CD4-positive, alpha-beta memory T cell (primary cell): ENCODE measurements around the gene STXBP6. TPM values are rescaled to one million over a fixed set of nuclear protein-coding genes. Genes with fewer than 3 reads are reported as not detected.

Source experiments
- CTCF ChIA-PET: fragments of 350-600 bp; sonication (Branson Sonifier 250); formaldehyde crosslinking; loops from one replicate; lab custom pipeline; 2021; ENCODE audit warnings: inconsistent platforms; ENCODE audit not compliant: partially characterized antibody; lab: Charles Lee
- POLR2A ChIA-PET: fragments of 350-600 bp; sonication (Branson Sonifier 250); formaldehyde crosslinking; loops from one replicate; lab custom pipeline; 2021; ENCODE audit not compliant: partially characterized antibody; lab: Charles Lee
- DNase-seq, 5 donors: peaks; one replicate each; pipeline versions ENCODE4 v3.0.0 to v3.0.0-alpha.2; 2020 to 2022; ENCODE audit warnings: mixed read lengths in 1 of 5
- H3K27ac ChIP-seq: one replicate; pipeline ENCODE4 v1.7.0; 2013; ENCODE audit warnings: low read depth, low read length
- H3K27me3 ChIP-seq: 2 replicates; pipeline ENCODE4 v1.7.0; 2013; ENCODE audit warnings: mild to moderate bottlenecking, low read length, moderate library complexity; ENCODE audit not compliant: insufficient read depth
- H3K36me3 ChIP-seq: 2 replicates; pipeline ENCODE4 v1.7.0; 2013; ENCODE audit warnings: mild to moderate bottlenecking, low read length, moderate library complexity; ENCODE audit not compliant: insufficient read depth
- H3K4me1 ChIP-seq: 2 replicates; pipeline ENCODE4 v1.7.0; 2013; ENCODE audit warnings: mild to moderate bottlenecking, low read length, moderate library complexity; ENCODE audit not compliant: insufficient read depth
- H3K4me3 ChIP-seq, 2 donors: one replicate each; pipeline ENCODE4 v1.7.0; 2013; ENCODE audit warnings: low read length in 2 of 2, mild to moderate bottlenecking in 1 of 2
- H3K9me3 ChIP-seq, 2 donors: one replicate each; pipeline ENCODE4 v1.7.0; 2013; ENCODE audit warnings: low read length in 2 of 2, control low read depth in 1 of 2; ENCODE audit not compliant: control insufficient read depth in 1 of 2
- H3K27ac Mint-ChIP-seq, 7 donors: one replicate each; pipeline ENCODE4 v1.8.0; 2020 to 2021; ENCODE audit warnings: mixed read lengths in 7 of 7, mild to moderate bottlenecking in 6 of 7, inconsistent platforms in 3 of 7, moderate library complexity in 3 of 7
- H3K27me3 Mint-ChIP-seq, 2 donors: one replicate each; pipeline ENCODE4 v1.8.0; 2020 to 2021; ENCODE audit warnings: mixed read lengths in 2 of 2
- H3K36me3 Mint-ChIP-seq, 2 donors: one replicate each; pipeline ENCODE4 v1.8.0; 2020 to 2021; ENCODE audit warnings: mixed read lengths in 2 of 2, inconsistent platforms in 1 of 2, mild to moderate bottlenecking in 1 of 2
- H3K4me1 Mint-ChIP-seq, 4 donors: one replicate each; pipeline ENCODE4 v1.8.0; 2020 to 2021; ENCODE audit warnings: mixed read lengths in 4 of 4, mild to moderate bottlenecking in 1 of 4
- H3K4me3 Mint-ChIP-seq, 8 donors: one replicate each; pipeline ENCODE4 v1.8.0; 2020 to 2021; ENCODE audit warnings: mixed read lengths in 8 of 8, mild to moderate bottlenecking in 7 of 8, moderate library complexity in 6 of 8, inconsistent platforms in 3 of 8
- H3K9me3 Mint-ChIP-seq, 8 donors: one replicate each; pipeline ENCODE4 v1.8.0; 2020 to 2021; ENCODE audit warnings: mixed read lengths in 8 of 8, mild to moderate bottlenecking in 5 of 8, inconsistent platforms in 3 of 8, moderate library complexity in 1 of 8
- intact Hi-C: fragments of 100-400 bp; cut with micrococcal nuclease; formaldehyde crosslinking; loops from one replicate; pipeline ENCODE4 v1.15.1; 2023
- polyA plus RNA-seq, 2 donors: library from polyadenylated mRNA; unstranded; fragments of 300-500 nt; fragmentation: Illumina TruSeq; gene quantifications; one replicate each; pipeline ENCODE4 v1.2.3, GENCODE V29; 2021
- total RNA-seq, 2 experiments: library from RNA; stranded (reverse); gene quantifications; one replicate each; pipeline ENCODE4 v1.2.3, GENCODE V29; 2021

STXBP6 gene
- total and polyA plus RNA-seq, 4 experiments from 2014 or later = not detected

GRCh38 chr14:24894583-24895242 lies 155.2 kb downstream of the STXBP6 start:
- intact Hi-C loops = no loop called here
- no peak overlapping the region for H3K4me3 Mint-ChIP-seq
- H3K36me3 ChIP-seq = no peaks in the 10 kb centered on the region
- ChIA-PET POLR2A (no interaction called here), CTCF (no interaction called here)
- no peak for DNase-seq
- H3K4me1 Mint-ChIP-seq = no peaks in the 10 kb centered on the region
- H3K27ac ChIP-seq = no peak overlapping the region
- no peaks in the 10 kb centered on the region for H3K27me3 ChIP-seq
- H3K9me3 ChIP-seq = no peaks in the 10 kb centered on the region
- peaks cover 0 to 18% (median 9%) of the 10 kb centered on the region in 8 donors for H3K9me3 Mint-ChIP-seq
- H3K4me1 ChIP-seq = no peaks in the 10 kb centered on the region
- no peak overlapping the region for H3K27ac Mint-ChIP-seq
- peaks cover 6 to 12% of the 10 kb centered on the region in 2 donors for H3K27me3 Mint-ChIP-seq
- no peaks in the 10 kb centered on the region for H3K36me3 Mint-ChIP-seq
- H3K4me3 ChIP-seq = no peak overlapping the region

GRCh38 chr14:24892497-24893051 lies 157.4 kb downstream of the STXBP6 start:
- Histone ChIP-seq H3K36me3 (no peaks in the 10 kb centered on the region), H3K9me3 (no peaks in the 10 kb centered on the region), H3K27me3 (no peaks in the 10 kb centered on the region), H3K4me3 (no peak overlapping the region), H3K27ac (no peak overlapping the region), H3K4me1 (no peaks in the 10 kb centered on the region)
- intact Hi-C loops = no loop called here
- Mint-ChIP-seq H3K4me3 (no peak overlapping the region), H3K9me3 (peaks cover 0 to 23% (median 13%) of the 10 kb centered on the region in 8 donors), H3K27ac (no peak overlapping the region), H3K4me1 (no peaks in the 10 kb centered on the region), H3K36me3 (no peaks in the 10 kb centered on the region), H3K27me3 (peaks cover 6 to 13% of the 10 kb centered on the region in 2 donors)
- POLR2A ChIA-PET = no interaction called here
- DNase-seq = no peak
- CTCF ChIA-PET = no interaction called here

DNA sequence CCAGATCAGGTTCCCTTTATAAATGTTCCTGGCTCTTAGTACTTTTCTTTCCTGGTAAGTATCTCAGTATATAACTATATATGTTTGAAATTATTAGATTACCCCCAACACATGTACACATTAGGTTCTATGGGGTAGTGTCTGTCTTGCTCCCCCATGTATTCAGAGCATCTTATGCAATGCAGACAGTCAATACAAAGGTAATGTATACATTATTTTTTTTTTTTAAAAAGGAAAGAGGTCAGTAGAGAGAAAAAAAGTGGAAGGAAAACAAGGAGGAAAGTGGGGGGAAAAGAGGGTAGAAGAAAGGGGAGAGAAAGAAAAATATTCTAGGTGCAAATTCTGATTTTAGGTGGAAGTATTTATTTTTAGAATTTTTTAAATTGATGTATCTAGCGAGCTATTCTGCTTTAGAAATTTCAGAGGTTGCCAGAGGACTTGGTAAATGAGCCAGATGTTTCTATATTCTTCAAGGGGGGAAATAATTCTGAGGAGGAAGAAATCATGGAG lies 157.9 kb downstream of the STXBP6 start:
- Mint-ChIP-seq H3K27ac (no peak overlapping the region), H3K4me3 (no peak overlapping the region), H3K4me1 (no peaks in the 10 kb centered on the region), H3K36me3 (no peaks in the 10 kb centered on the region), H3K9me3 (peaks cover 0 to 23% (median 13%) of the 10 kb centered on the region in 8 donors), H3K27me3 (peaks cover 6 to 13% of the 10 kb centered on the region in 2 donors)
- ChIA-PET CTCF (no interaction called here), POLR2A (no interaction called here)
- H3K27ac ChIP-seq = no peak overlapping the region
- H3K4me1 ChIP-seq = no peaks in the 10 kb centered on the region
- intact Hi-C loops = no loop called here
- no peak for DNase-seq
- H3K36me3 ChIP-seq = no peaks in the 10 kb centered on the region
- no peaks in the 10 kb centered on the region for H3K27me3 ChIP-seq
- H3K9me3 ChIP-seq = no peaks in the 10 kb centered on the region
- no peak overlapping the region for H3K4me3 ChIP-seq

GRCh38 chr14:24890716-24891115 lies 159.2 kb downstream of the STXBP6 start:
- no peaks in the 10 kb centered on the region for H3K9me3 ChIP-seq
- Mint-ChIP-seq H3K36me3 (no peaks in the 10 kb centered on the region), H3K27ac (no peak overlapping the region), H3K4me3 (no peak overlapping the region), H3K4me1 (no peaks in the 10 kb centered on the region), H3K9me3 (peaks cover 0 to 23% (median 13%) of the 10 kb centered on the region in 8 donors), H3K27me3 (peaks cover 7 to 9% of the 10 kb centered on the region in 2 donors)
- H3K4me3 ChIP-seq = no peak overlapping the region
- no peaks in the 10 kb centered on the region for H3K4me1 ChIP-seq
- H3K36me3 ChIP-seq = no peaks in the 10 kb centered on the region
- no peak for DNase-seq
- ChIA-PET CTCF (no interaction called here), POLR2A (no interaction called here)
- H3K27me3 ChIP-seq = no peaks in the 10 kb centered on the region
- no peak overlapping the region for H3K27ac ChIP-seq
- intact Hi-C loops = no loop called here

DNA sequence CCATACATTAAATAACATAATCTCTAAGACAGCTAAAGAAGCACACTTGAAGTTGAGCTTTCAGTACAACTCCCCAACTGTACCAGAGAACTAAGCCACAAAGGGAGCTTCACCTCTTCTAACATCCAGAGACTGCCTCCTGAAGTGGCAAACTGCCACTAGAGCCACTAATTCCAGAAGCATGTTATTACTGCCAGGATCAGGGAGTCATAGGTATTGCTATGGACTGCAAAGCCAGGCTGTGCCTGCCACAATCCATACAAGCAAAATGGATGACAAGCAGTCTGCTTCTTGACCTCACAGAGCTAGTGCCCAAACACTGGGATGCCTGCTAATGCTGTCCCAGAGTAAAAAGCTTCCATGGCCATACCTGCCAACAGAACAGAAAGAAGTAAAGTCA lies 160.1 kb downstream of the STXBP6 start:
- Histone ChIP-seq H3K27ac (no peak overlapping the region), H3K4me3 (no peak overlapping the region), H3K27me3 (no peaks in the 10 kb centered on the region), H3K36me3 (no peaks in the 10 kb centered on the region), H3K4me1 (no peaks in the 10 kb centered on the region), H3K9me3 (no peaks in the 10 kb centered on the region)
- Mint-ChIP-seq H3K27me3 (peaks cover 7 to 9% of the 10 kb centered on the region in 2 donors), H3K9me3 (peaks cover 0 to 23% (median 13%) of the 10 kb centered on the region in 8 donors), H3K4me3 (no peak overlapping the region), H3K27ac (no peak overlapping the region), H3K4me1 (no peaks in the 10 kb centered on the region), H3K36me3 (no peaks in the 10 kb centered on the region)
- CTCF ChIA-PET = no interaction called here
- POLR2A ChIA-PET = no interaction called here
- DNase-seq = no peak
- intact Hi-C loops = no loop called here

GRCh38 chr14:24888532-24888931 lies 161.4 kb downstream of the STXBP6 start:
- Mint-ChIP-seq H3K36me3 (no peaks in the 10 kb centered on the region), H3K27me3 (peaks cover 7 to 8% of the 10 kb centered on the region in 2 donors), H3K27ac (no peak overlapping the region), H3K4me3 (no peak overlapping the region), H3K9me3 (peaks cover 0 to 23% (median 13%) of the 10 kb centered on the region in 8 donors), H3K4me1 (no peaks in the 10 kb centered on the region)
- Histone ChIP-seq H3K4me1 (no peaks in the 10 kb centered on the region), H3K9me3 (no peaks in the 10 kb centered on the region), H3K27me3 (no peaks in the 10 kb centered on the region), H3K36me3 (no peaks in the 10 kb centered on the region), H3K27ac (no peak overlapping the region), H3K4me3 (no peak overlapping the region)
- POLR2A ChIA-PET = no interaction called here
- no peak for DNase-seq
- intact Hi-C loops = no loop called here
- CTCF ChIA-PET = no interaction called here

DNA sequence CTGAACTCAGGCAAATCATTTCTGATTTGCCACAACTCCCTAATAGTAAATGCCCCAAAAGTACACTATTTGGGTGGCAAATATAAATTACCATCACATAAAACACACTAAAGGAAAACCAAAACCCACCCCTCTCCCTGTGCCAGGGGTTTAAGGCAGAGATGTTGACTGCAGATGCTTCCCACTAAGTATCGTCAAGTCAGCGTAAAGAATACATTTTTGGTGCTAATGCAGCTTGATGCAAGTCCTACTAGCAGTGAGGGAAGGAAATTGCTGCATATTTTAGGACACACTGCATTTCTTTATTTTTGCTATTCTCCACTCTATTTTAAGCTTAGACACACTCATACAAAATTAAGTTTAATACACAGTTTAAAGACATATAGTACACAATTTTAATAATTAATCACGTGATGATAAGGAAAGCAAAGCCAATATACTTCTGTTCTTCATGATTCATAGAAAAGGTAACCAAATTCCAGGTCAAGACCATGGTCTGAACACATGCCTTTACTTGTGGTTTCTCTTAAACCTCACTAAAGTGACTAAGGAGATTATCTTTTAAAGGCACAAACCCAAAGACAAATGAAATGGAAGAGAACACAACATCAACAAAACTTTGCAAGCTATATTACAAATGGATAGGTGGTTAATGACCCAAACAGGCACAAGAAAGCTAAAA lies 162.2 kb downstream of the STXBP6 start:
- H3K4me3 Mint-ChIP-seq = no peak overlapping the region
- no peaks in the 10 kb centered on the region for H3K4me1 Mint-ChIP-seq
- no peak for DNase-seq
- Histone ChIP-seq H3K4me3 (no peak overlapping the region), H3K36me3 (no peaks in the 10 kb centered on the region), H3K27me3 (no peaks in the 10 kb centered on the region), H3K4me1 (no peaks in the 10 kb centered on the region), H3K9me3 (no peaks in the 10 kb centered on the region), H3K27ac (no peak overlapping the region)
- peaks cover 7 to 8% of the 10 kb centered on the region in 2 donors for H3K27me3 Mint-ChIP-seq
- peaks cover 0 to 23% (median 13%) of the 10 kb centered on the region in 8 donors for H3K9me3 Mint-ChIP-seq
- H3K36me3 Mint-ChIP-seq = no peaks in the 10 kb centered on the region
- intact Hi-C loops = no loop called here
- ChIA-PET CTCF (no interaction called here), POLR2A (no interaction called here)
- no peak overlapping the region for H3K27ac Mint-ChIP-seq
